ENCODE data around the gene MAP2K3.

MAP2K3 gene

DNA sequence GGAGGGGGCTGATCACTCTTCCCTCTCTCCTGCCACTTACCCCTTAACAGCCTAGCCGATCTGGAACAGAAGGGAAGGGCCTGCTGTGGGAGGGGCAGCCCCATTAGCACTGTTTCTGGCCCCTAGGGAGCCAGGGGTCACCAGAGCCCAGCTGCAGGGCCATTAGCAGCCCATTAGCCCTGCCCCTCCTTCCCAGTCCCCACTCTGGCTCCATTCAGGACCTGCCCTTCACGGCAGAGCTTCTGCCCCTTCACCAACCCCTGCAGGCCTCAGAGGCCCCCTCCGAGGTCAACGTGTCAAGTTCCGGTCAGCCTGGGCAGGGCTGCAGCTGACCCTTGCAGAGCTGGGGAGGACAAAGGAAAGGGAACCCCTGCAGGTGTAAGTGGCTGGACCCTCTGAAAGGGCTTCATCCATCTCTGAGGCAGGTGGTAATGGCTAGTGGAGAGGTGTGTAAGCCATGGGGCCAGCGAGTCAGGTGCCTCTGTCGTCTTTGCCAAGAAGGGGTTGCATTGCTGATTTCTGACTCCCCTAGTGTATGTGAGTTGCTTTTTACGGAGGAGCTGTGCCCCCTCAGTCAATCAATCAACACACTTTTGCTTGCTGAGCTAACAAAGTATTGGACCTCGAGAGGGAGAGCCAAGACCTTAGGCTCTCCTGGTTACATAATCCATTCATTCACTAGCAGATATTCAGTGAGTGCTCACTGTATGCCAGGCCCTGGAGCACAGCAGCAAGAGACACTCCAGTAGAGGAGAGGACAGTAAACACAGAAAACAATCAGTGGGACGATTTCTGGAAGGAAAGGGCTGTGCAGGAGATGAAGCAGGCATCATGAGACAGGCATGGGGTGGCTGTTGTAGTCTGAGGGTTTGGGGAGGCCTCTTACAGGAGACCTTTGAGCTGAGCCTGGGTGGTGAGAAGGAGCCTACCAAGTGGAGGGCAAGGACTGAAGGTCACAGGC, 73.5 kb downstream of the MAP2K3 start:
- TF ChIP-seq, protein P1, sequence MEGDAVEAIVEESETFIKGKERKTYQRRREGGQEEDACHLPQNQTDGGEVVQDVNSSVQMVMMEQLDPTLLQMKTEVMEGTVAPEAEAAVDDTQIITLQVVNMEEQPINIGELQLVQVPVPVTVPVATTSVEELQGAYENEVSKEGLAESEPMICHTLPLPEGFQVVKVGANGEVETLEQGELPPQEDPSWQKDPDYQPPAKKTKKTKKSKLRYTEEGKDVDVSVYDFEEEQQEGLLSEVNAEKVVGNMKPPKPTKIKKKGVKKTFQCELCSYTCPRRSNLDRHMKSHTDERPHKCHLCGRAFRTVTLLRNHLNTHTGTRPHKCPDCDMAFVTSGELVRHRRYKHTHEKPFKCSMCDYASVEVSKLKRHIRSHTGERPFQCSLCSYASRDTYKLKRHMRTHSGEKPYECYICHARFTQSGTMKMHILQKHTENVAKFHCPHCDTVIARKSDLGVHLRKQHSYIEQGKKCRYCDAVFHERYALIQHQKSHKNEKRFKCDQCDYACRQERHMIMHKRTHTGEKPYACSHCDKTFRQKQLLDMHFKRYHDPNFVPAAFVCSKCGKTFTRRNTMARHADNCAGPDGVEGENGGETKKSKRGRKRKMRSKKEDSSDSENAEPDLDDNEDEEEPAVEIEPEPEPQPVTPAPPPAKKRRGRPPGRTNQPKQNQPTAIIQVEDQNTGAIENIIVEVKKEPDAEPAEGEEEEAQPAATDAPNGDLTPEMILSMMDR (conservative IDR thresholded peaks at IDR 0.05; ENCODE audit: low read depth, low read length), result no peak
- DNase-seq (ENCODE audit: low read depth), result no peak
- H3K4me3 ChIP-seq (ENCODE audit: low read depth, low read length), result no peak overlapping the region

DNA sequence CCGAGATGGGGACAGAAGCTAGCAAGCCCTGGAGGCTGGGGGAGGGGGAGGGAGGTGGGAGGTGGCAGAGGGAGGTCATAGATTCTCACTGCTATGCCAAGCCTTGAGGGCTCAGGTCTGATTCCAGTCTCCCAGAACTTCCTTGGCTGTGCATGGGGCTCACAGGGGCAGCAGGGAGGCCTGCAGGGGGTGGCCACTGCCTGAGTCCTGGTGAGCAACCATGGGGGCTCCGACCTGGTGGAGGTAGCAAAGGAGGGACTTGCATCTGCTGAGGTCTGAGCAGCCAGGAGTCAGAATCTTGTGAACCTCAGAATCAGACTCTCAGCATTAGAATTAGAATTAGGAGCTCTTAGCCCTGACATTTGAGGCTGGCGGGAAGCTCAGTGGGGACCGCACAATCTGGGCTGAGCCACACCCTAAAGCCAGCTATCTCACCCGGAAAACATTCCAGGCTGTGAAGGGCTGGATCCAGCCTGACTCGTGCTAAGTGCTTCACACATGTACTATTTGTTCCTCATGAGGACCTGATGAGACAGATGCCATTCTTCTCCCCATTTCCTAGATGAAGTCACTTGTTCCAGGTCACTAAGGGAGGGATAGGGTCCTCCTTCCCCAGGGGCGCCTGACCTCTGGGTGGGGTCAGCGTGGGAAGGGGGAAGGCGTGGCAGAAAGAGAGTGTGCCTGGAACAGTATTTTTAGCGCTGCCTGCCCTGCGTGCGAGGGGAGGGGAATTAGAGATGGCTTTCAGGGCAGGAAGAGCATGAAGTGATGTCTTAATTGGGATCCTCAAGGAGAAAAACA, 74.4 kb downstream of the MAP2K3 start:
- DNase-seq (ENCODE audit: low read depth), result no peak
- TF ChIP-seq, protein P1 (conservative IDR thresholded peaks at IDR 0.05; ENCODE audit: low read depth, low read length), result no peak
- no peak overlapping the region for H3K4me3 ChIP-seq (ENCODE audit: low read depth, low read length)

DNA sequence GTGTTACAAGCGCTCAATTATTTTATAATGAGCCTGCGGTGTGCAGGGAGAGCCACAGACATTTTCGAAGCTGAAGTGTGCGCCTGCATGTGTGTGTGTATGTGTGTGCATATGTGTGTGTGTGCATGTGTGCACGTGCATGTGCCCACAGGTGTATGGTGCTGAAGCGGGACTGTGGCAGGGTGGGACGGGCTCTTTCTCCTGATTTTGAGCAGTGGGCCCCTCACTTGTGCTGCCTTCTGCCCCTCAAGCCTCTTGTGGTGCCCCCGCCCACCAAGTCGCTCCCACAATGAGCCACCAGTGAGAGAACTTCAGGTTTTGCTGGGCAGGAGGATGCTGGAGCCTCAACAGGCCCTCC, 75.0 kb downstream of the MAP2K3 start:
- TF ChIP-seq, protein P1 (conservative IDR thresholded peaks at IDR 0.05; ENCODE audit: low read depth, low read length), result no peak
- no peak for DNase-seq (ENCODE audit: low read depth)
- no peak overlapping the region for H3K4me3 ChIP-seq (ENCODE audit: low read depth, low read length)

DNA sequence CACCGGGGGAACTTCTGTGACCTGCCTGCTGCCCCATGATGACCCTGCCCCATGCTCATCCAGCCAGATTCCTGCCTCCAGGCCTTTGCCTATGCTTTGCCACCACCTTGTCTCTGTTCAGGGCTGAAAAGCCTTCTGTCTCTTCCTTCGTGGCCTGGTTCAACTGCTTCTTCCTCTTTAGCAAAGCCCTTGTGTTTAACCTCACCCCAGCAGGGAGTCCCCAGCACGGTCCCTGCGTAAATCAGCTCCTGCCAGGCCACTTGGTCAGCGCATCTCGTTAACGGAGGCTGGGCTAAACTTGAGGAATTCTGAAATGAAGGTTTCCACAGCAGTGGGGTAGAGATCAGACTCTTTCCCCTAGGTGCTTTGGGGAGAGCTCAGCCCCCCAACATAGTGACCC, 75.5 kb downstream of the MAP2K3 start:
- TF ChIP-seq, protein P1 (conservative IDR thresholded peaks at IDR 0.05; ENCODE audit: low read depth, low read length), result no peak
- H3K4me3 ChIP-seq (ENCODE audit: low read depth, low read length), result no peak overlapping the region
- peak; percentile 55 for DNase-seq (ENCODE audit: low read depth)

DNA sequence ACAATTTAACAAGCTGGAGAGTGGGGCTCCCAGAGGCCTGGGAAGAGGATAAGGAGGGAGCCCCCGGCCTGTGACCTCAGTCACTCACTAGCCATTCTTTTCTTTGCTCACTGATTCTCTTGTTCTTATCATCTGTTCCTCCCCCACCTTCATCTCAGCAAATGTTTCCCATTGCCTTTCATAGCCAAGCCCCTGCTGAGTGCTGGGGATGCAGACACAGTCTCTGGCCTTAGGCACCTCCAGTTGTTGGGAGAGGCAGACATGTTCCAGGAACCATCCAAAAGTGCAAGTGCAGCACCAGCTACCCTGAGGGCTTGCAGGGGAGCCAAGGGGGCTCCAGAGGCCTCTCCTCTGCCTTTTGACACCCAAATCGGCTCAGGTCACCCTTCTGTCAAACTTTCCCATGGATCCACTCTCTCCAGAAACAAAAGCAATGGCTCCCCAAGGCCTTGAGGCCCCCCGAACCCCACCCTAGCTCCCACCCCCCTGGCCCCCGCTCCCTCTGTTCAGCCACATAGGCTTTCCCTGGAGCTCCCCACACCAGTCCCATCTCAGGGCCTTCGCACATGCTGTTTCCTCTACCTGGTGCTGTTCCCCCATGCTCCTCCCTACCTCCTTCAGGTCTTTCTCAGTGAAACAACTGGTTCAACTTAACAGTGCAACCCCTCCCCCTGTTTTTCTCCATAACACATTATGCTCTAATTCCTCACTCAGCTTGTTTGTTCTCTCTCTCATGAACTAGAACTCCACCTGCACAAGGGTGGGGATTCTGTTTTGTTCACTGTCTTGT, 76.7 kb downstream of the MAP2K3 start:
- H3K4me3 ChIP-seq (ENCODE audit: low read depth, low read length), result no peak overlapping the region
- TF ChIP-seq, protein P1 (conservative IDR thresholded peaks at IDR 0.05; ENCODE audit: low read depth, low read length), result no peak
- DNase-seq (ENCODE audit: low read depth), result no peak

DNA sequence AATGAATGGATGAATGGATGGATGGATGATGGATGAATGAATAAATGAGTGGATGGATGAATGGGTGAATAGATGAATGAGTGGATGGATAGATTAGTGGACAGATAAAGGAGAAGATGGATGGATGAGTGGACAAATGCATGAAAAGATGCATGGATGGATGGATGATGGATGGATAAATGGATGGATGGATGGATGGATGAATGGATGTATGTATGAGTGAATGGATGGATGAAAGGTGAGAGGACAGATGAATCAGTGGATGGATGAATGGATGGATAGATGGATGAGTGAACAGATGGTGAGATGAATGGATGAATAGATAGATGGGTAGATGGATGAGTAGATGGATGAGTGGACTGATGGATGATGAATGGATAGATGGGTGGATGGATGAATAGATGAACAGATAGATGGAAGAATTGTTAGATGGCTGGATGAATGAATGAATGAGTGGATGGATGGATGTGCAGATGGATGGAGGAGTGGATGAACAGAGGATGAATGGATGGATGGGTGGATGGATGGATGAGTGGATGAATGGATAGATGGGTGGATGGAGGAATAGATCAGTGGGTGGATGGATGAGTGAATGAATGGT, 77.9 kb downstream of the MAP2K3 start:
- DNase-seq (ENCODE audit: low read depth), result no peak
- H3K4me3 ChIP-seq (ENCODE audit: low read depth, low read length), result no peak overlapping the region
- TF ChIP-seq, protein P1 (conservative IDR thresholded peaks at IDR 0.05; ENCODE audit: low read depth, low read length), result no peak
